Peyer's patch (tissue), 4 donors: ENCODE data around the gene STK10. TPM values are rescaled to one million over a fixed set of nuclear protein-coding genes. Genes with fewer than 3 reads are reported as not detected.
A peak's percentile ranks its signal among the peaks of the same experiment; 100 is the strongest.

ENCODE experiments used
- DNase-seq, 3 donors: peaks; one replicate each; pipeline ENCODE4 v3.0.0-alpha.2; 2017 to 2019
- H3K27ac ChIP-seq, 4 donors: fragments of 200-600 bp; sonication (generic); one replicate each; pipeline ENCODE4 v1.5.1; 2016 to 2019
- H3K27me3 ChIP-seq, 2 donors: fragments of 200-600 bp; sonication (generic); one replicate each; pipeline ENCODE4 v1.5.1; 2019
- H3K36me3 ChIP-seq, 3 donors: fragments of 200-600 bp; sonication (generic); one replicate each; pipeline ENCODE4 v1.5.1; 2016 to 2019
- H3K4me1 ChIP-seq, 4 donors: fragments of 200-600 bp; sonication (generic); one replicate each; pipeline ENCODE4 v1.5.1; 2016 to 2019
- H3K4me3 ChIP-seq, 4 donors: fragments of 200-600 bp; sonication (generic); 1 replicate in 3 of 4; 2 replicates in 1 of 4; pipeline ENCODE4 v1.5.1; 2016 to 2019; ENCODE audit warnings: mild to moderate bottlenecking in 1 of 4
- H3K9me3 ChIP-seq, 4 donors: fragments of 200-600 bp; sonication (generic); one replicate each; pipeline ENCODE4 v1.5.1; 2016 to 2019; ENCODE audit warnings: mild to moderate bottlenecking in 1 of 4
- CTCF ChIP-seq, 6 experiments: fragments of 450-650 bp in 4 of 6; fragments of 200-600 bp in 2 of 6; sonication (generic) in 1 of 6; IDR thresholded peaks; one replicate each; pipeline ENCODE4 v1.5.1; 2017 to 2019; ENCODE audit warnings: antibody characterized with exemption in 6 of 6, mild to moderate bottlenecking in 3 of 6, moderate library complexity in 1 of 6
- POLR2A ChIP-seq, 2 donors: fragments of 450-650 bp; IDR thresholded peaks; one replicate each; pipeline ENCODE4 v1.5.1; 2017; ENCODE audit warnings: antibody characterized with exemption in 2 of 2, mild to moderate bottlenecking in 2 of 2, moderate library complexity in 2 of 2
- total RNA-seq, 4 donors: library from RNA; depleted of rRNA; stranded (reverse); fragments of >200 nt; gene quantifications; one replicate each; pipeline ENCODE4 v1.1.0, GENCODE V29; 2016

The STK10 gene
- total RNA-seq, 4 donors from 2014 or later = 26.3 to 202 (median 68.1) TPM

GRCh38 chr5:172168311-172168710 lies 19.7 kb downstream of the STK10 start:
- no peak for TF ChIP-seq CTCF (IDR thresholded peaks at IDR 0.05)
- TF ChIP-seq POLR2A (IDR thresholded peaks at IDR 0.05) = no peak
- Histone ChIP-seq H3K4me3 (no peak overlapping the region), H3K36me3 (no peaks in the 10 kb centered on the region), H3K9me3 (no peaks in the 10 kb centered on the region), H3K4me1 (peaks cover 4 to 34% (median 6%) of the 10 kb centered on the region in 4 donors), H3K27me3 (no peaks in the 10 kb centered on the region), H3K27ac (no peak overlapping the region)
- DNase-seq = no peak

DNA sequence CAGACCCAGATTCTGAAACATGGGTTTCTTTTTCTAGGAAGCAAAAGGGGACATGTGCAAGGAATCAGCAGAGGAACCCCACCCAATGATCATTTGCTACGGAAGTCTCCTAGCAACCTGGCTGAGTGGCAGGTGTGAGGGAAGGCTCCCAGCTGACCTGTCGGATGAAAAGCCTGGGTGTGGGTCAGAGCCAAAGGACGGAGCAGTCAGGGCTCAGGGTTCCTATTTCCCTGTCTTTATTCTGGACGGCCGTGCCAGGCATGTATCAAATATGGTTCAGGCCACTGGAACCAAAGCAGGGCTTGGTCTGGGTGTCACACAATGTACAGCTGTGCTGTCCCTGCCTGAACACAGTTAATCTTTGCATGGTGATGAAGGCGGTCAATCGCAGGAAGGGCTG lies 20.1 kb downstream of the STK10 start:
- no peak overlapping the region for H3K27ac ChIP-seq
- DNase-seq = no peak

GRCh38 chr5:172166030-172166826 lies 21.8 kb downstream of the STK10 start:
- Histone ChIP-seq H3K4me3 (no peak overlapping the region), H3K4me1 (peaks cover 0 to 42% (median 5%) of the 10 kb centered on the region in 4 donors), H3K27me3 (no peaks in the 10 kb centered on the region), H3K36me3 (no peaks in the 10 kb centered on the region), H3K27ac (no peak overlapping the region), H3K9me3 (no peaks in the 10 kb centered on the region)
- DNase-seq = no peak
- TF ChIP-seq CTCF (IDR thresholded peaks at IDR 0.05) = no peak
- TF ChIP-seq POLR2A (IDR thresholded peaks at IDR 0.05) = no peak

More for the DNA sequence above, 20.1 kb downstream of the STK10 start:
- H3K9me3 ChIP-seq = no peaks in the 10 kb centered on the region
- H3K36me3 ChIP-seq = no peaks in the 10 kb centered on the region
- no peaks in the 10 kb centered on the region for H3K27me3 ChIP-seq
- no peak for TF ChIP-seq POLR2A (IDR thresholded peaks at IDR 0.05)
- TF ChIP-seq CTCF (IDR thresholded peaks at IDR 0.05) = no peak
- peaks cover 2 to 37% (median 5%) of the 10 kb centered on the region in 4 donors for H3K4me1 ChIP-seq
- H3K4me3 ChIP-seq = no peak overlapping the region

DNA sequence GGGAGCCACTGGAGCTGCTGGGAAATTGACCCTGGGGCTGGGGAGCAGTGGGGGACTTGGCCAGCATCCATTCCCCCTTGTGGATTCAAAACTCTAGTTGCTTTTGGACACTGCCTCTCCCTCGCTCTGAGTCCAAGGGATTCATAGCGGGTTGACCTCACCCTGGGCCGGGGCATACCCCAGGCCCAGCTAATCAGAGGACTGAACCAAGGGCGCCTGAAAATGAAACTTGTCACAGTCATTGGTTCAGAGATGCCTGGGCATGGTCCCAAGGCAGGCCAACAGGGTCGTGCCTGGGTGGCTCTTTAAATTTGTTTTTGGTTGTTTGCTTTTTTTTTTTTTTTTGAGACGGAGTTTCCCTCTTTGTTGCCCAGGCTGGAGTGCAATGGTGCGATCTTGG lies 22.6 kb downstream of the STK10 start:
- TF ChIP-seq POLR2A (IDR thresholded peaks at IDR 0.05) (no peak), CTCF (IDR thresholded peaks at IDR 0.05) (no peak)
- H3K27ac ChIP-seq = peak overlapping the region in 3 of 4 donors; percentile 54 to 78 (median 75)
- no peaks in the 10 kb centered on the region for H3K36me3 ChIP-seq

GRCh38 chr5:172164769-172165212 lies 23.2 kb downstream of the STK10 start:
- H3K27ac ChIP-seq = peak overlapping the region in 3 of 4 donors; percentile 54 to 78 (median 75)
- no peaks in the 10 kb centered on the region for H3K36me3 ChIP-seq
- TF ChIP-seq CTCF (IDR thresholded peaks at IDR 0.05) (no peak), POLR2A (IDR thresholded peaks at IDR 0.05) (no peak)
- DNase-seq = no peak
- no peaks in the 10 kb centered on the region for H3K27me3 ChIP-seq
- H3K9me3 ChIP-seq = no peaks in the 10 kb centered on the region
- peaks cover 0 to 42% (median 5%) of the 10 kb centered on the region in 4 donors for H3K4me1 ChIP-seq
- H3K4me3 ChIP-seq = no peak overlapping the region

More for the DNA sequence above, 22.6 kb downstream of the STK10 start:
- Histone ChIP-seq H3K27me3 (no peaks in the 10 kb centered on the region), H3K9me3 (no peaks in the 10 kb centered on the region), H3K4me3 (no peak overlapping the region), H3K4me1 (peaks cover 0 to 42% (median 5%) of the 10 kb centered on the region in 4 donors)
- no peak for DNase-seq
